Fibroblast of peridontal ligament (primary cell): ENCODE measurements around the gene CD226.
"Not testable (repeated sequence)": the region's sequence is repeated elsewhere in the genome, so short reads cannot be mapped to it uniquely, and the experiment has no call there.

Experiments used
- DNase-seq: peaks from one replicate; pipeline ENCODE4 v3.0.0-alpha.2; 2010; ENCODE audit errors: extremely low read depth

Gene CD226

DNA sequence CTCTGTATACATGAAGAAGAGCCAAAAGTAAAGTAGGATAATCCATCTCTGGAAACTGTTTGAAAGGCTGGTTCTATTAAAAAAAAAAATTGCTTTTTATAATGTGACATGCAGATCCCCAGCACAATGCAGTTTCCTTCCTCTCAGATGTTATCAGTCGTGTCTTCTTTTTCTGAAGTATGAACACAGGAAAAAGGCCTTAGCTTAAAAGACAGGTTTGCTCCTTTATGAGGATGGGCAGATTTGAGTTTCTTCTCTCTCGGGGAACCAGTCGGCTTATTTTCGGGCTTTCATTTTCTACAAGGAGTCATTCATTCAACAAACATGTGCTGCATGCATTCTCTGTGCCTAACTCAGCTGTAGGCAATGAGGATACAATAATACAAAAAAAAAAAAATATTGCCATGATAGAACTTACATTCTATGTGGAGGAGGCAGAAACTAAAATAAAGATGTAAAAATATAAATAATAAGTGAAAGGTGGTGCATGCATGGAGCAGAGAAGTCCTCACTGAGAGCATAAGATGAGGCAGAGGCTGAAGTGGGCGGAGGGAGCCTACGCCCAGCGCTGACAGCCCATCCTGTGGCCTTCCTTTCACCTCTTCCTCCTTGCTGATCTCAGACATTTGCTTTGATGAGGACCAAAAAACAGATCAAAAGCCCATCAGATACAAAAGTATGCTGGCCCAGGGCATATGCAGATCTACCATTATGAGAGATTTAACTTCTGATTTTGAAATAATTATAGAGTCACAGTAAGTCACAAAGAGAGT, at the start of gene CD226:
Gene CD226 (minus strand): TSS at position 513 of the 773 bp plus-strand sequence. CDS start 467 bp downstream, at position 46.
- no peak for DNase-seq

DNA sequence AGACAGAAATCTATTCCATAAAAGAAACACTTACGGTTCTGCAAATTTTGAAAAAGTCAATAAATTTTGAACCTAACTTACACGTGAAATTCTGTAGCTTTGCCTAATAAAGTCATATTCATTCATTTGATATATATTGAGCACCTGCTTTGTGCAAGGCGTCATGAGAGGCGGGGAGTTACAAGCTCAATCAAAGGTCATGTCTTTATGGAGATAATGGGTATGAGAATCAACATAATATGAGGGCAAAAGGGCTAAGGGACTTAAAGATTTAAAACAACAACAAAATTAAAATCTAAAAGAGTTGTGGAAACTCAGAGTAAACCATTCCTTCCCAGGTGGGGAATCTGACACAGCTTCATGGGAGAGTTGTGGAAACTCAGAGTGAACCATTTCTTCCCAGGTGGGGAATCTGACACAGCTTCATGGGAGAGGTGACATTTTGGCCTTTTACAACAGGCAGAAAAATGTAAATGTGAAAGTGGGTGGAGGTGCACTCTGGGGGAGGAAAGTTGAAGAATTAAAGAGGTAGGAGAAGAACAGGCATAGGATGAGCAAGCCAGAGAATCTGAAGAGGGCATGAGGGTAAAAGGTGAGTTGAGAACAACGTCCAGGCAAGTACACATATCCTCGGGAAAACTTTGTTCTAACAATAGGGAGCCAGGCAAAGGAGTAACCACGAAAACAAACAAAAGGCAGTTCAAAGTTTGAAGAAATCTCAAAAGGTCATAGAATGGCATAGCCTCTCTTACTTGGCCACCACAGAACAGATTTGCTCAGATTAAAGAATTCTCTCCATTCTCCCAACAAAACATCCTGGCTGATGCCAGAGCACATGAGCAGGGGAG, 49.5 kb upstream of the CD226 start:
- DNase-seq: no peak

DNA sequence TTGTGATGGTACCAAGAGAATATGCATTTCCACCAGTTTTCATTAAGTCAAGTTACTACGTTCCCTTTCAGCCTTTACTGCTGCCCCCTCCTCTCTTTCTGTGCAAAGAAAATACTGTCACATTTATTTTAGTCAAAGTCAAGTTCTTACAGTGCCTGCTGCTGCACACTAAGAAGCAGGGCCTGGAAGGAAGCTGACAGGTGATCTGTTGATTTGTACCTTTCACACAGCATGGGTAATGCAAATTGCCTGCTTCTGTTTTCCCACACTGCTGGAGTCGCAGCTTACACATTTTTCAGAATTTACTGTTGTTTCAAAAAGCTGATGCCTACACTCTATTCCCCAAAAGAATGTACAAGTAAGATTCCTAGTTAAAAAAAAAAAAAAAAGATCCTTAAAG, 48.7 kb upstream of the CD226 start:
- DNase-seq: no peak

DNA sequence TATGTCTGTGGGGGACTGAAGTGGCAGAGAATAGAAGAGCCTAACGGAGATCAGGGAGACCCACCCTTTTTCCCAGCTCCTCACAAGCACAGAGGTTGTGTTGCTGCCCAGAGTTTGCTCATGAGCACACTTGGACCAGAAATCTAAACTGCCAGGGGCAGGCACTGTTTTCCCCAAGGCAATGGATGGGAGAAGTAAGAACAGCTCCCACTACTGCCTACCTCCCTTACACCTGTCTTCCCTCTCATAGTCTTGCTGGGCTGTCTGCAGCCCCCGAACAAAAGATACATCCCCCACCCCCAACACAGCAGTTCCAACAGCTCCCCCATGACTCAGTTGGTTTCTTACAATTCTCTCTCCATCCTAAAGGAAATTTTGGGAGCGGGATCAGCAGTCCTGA, 48.1 kb upstream of the CD226 start:
- DNase-seq: no peak

DNA sequence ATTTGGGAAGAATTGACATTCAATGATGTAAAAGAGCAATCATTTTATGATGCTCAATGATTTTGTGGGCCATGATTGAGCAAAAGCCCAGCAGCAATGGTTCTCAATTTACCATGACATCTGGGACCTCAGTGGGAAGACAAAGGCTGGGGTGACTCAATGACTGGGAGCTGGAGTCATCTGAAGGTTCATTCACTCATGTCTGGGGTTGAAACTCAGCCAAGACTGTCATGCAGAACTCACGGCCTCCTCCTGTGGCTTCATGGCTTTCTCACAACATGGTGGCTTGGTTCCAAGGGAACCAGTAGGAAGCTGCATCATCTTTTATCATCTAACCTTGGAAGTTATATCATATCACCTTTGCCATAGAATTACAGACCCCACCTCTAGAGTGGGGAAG, 45.1 kb upstream of the CD226 start:
- DNase-seq: peak; percentile 29

DNA sequence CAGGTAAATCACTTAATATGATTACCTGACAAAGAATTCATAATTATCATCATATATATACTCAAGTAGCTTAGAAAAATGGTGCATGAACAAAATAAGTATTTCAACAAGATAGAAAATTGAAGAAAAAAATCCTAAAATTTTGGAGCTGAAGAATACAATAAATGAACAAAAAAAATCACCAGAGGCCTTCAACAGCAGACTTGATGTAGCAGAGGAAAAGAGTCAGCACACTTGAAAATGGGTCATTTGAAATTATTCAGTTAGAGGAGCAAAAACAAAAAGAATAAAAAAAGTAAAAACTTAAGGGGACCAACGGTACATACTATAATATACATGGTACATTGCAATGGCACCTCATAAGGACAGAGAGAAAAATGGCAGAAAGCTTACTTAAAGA, 40.2 kb upstream of the CD226 start:
- no peak for DNase-seq

DNA sequence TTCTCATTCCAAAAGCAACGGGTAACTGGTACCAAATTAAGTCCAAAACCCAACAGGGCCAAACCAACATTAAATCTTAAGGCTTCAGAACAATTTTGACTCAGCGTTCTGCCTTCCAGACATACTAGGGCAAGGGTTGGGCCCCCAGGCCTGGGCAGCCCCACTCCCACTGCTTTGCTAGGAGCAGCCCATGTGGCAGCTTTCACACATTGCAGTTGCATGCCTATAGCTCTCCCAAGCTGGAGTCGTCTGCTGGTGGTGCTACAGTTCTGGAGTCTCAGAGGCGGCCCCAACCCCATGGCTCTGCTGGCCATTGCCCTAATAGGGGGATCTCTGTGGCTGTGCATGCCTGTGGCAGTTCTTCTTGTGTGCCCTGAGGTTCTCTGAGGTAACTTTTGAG, 37.6 kb upstream of the CD226 start:
- no peak for DNase-seq

DNA sequence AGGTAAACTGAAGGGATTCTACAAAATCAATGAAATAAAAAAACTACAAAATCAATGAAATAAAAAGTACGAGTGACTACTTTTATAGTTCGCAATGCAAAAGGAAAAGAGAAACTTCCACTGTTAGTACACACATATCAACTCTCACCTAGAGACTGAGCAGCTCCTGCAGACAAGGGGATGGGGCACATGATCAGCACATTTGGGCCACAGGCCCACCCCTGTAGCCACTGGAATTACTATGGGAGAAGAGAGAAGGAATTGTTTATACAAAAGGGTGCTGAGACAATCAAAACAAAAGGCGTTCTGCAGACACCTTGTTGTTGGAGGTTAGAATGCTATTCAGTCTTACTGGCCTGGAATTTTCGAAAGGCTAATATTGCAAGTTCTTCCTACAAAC, 34.7 kb upstream of the CD226 start:
- no peak for DNase-seq

DNA sequence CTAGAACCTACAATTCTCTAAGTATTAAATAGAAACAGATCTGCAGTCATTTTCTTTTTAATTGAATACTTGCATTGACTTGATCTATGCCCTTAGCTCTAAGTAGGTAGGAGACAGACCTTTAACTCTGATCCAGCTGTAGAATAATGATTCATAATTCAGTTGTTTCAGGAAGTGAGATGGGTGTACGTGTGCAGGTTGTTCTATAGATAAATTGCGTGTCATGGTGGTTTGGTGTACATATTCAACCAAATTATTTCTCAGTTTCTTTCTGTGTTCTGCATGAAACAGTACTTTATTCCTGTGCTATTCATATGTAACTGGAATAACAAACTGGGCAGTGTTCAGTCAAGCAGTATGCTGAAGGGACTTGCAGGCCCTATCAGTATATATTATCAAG, 34.3 kb upstream of the CD226 start:
- no peak for DNase-seq

DNA sequence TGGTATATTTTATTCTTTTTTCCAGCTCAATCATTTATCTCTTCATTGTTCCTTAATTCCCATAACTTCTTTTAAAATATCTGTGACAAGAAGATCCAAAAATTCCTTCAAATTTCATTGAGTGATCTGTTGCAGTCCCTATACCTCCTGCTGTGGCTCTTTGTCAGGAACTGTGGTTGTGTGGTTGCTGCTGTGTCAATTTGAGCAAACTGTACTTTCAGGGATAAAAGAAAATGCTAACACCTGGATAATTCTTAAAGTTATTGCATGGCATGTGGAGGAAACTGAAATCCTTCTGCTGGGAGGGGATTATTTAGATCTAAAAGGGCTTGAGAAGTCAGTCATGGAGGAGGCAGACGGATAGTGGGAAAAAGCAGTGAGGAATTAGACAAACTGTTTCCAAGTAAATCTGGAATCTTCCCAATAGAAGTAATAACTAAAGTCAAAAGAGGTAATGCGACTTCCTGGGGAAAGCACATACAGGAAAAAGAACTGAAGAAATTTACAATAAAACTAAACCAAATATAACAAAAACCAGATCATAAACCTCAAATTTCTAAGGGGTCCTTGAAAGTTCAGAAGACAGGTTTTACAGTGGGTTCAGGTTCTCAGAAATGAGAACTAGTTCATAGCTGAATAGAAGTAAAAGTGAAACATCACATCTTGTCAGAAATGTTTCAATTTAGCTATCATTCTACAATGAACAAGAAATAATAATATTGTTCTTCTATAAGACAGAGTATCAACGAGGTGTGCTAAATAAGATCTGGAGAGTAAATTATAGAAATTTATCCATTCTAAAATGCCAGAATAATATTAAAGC, 33.5 kb upstream of the CD226 start:
- DNase-seq: no peak

DNA sequence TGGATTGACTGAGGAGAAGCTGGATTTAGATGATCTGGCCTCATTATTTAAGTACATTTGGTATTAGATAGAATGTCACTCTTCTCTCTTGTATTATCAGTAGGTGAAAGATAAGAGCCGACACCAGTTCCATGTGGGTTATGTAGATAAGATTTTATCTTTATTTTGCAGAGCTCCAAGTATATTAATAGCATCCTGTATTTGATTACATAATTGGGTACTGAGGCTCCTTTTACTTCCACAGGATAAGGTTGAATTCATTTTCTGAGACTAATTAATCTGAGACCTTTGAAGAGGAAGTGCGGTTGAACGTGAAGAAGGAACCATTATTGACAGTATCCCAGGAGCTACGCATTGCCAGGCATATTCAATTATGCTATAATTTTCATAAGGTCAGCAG, 32.8 kb upstream of the CD226 start:
- DNase-seq: no peak

DNA sequence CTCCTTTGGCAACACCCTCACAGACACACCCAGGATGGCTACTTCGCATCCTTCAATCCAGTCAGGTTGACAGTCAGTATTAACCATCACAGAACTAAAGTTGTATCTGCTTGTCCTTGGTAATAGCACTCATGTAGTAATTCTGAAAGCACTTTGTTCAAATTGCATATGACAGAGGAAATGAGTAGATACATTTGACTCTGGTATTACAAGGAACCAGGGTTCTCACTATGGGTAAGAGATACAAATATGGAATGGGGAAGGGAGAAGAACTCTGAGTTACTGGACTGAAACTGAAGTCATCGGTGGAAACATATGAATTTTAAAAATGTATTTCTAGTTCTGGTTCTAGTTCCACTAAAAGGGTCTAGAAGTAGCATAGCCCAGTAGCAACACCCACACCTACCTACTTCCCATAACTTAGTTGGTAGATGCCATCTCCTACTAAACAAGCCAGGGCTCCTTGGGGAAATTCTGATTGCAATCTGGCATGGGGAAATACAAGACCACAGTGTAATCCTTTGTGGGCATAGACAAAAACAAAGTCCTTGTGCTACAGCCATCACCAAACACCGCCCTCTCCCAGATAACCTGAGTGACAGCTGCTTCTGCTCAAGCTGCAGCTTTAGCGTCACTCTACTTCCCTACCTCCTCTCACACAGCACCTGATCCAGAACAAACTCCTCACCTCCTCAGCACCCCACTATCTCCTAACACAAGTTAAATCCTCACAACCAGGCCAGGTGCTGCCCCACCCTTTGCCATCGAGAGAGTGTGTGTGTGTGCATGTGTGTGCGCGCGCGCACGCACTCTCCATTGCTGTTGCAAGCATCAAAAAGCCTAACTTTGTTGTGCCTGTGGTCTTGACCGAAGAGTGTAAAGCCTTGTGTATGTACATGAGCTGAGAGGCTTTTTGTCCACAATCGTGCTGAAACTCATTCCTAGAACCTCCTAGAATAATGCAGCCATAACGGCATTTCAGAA, 31.4 kb upstream of the CD226 start:
- no peak for DNase-seq

DNA sequence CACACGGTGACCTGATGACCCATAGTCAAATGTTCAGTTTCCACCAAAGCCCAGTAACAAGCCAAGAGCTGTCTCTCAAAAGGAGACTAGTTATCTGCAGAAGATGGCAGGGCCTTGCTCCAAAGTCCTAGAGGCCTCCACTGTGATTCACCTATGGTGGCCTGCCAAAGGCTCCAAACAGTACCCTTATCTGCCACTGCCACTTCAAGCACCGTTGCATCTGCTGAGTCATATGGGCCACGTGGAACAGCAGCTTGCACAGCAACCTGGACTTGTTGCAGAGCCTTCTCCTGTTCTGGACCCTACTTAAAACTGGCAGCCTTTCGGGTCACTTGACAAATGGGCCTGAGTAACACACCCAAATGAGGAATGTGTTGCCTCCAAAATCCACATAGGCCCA, 27.6 kb upstream of the CD226 start:
- DNase-seq: not testable (repeated sequence)

DNA sequence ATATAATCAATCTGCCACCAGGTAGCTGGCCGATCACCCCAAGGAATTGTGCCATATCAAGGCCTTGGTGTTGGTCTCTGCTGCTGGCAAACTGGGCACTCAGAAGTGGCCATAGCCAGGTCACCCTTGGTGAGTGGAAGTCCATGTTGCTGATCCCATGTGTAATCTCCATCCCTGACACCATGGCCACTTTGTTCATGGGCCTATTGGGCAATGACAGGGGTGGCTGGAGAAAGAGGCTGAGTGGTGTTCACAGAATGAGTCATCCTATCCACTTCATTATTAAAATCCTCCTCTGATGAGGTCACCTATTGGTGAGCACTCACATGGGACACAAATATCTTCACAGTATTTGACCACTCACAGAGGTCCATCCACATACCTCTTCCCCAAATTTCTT, 26.7 kb upstream of the CD226 start:
- DNase-seq: peak; percentile 27

DNA sequence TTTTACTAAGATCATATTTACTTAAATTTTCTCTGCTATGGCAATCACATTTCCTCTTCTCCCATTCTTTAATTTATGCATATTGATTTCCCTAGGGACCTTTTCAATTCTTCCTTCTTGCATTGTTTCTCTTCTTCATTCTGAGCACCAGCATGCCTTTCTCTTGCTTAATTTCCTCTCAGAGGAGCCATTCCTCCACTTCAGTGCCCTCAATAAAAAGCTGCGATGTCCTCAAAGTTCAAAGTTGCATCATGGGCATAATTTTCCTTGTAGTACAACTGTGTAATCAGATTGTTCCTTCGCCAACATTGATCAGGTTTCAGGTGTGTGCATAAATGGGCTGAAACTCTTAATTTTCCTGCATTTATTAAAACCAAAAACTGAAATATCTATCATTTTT, 21.8 kb upstream of the CD226 start:
- peak; percentile 13 for DNase-seq

DNA sequence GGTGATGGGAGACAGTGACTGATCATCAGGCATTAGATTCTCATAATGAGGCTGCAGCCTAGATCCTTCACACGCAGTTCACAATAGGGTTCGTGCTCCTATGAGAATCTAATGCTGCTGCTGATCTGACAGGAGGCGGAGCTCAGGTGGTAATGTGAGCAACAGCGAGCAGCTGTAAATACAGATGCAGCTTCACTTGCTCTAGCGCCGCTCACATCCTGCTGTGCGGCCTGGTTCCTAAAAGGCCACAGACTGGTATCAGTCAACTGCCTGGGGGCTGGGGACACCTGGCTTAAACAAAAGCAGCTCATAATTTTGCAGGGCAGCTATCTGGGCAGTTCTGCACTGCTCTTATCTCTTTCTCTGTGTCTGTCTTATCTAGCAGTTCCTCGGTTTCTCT, 20.4 kb upstream of the CD226 start:
- DNase-seq: no peak

DNA sequence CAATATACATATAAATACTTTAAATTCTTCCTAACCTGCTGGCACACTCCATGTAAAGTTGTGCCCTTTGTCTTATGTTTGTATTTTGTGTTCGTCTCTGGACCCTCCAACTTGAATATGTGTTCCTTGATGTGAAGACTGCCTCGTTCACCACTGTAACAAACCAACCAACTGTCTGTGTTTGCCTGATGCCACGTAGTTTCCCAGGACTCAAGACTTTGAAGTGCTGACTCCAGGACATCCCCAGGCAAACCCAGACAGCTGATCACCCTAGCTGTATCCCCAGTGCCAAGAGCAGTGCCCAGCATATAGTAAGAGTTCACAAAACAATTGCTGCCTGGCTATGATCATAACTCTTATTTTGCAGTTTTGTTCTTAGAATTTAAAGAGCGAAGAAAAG, 15.5 kb upstream of the CD226 start:
- DNase-seq: no peak

DNA sequence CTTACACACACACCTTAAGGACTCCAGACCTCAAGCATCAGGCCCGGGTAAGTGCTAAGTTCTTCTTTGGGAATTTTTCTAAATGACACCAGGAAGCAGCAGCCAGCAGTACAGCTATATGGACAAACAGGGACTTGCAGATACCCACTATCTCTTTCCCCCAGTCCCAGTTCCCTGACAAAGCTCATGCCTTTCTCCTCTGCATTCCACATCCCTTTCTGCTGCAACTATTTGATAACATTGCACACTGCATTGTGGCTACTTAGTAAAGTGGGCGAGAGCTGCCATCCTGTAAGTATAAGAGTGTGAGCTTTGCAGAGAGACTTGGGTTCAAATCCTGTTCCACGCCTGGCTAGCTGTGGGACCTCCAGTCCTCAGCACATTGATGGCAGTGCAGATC, 14.0 kb upstream of the CD226 start:
- DNase-seq: no peak

DNA sequence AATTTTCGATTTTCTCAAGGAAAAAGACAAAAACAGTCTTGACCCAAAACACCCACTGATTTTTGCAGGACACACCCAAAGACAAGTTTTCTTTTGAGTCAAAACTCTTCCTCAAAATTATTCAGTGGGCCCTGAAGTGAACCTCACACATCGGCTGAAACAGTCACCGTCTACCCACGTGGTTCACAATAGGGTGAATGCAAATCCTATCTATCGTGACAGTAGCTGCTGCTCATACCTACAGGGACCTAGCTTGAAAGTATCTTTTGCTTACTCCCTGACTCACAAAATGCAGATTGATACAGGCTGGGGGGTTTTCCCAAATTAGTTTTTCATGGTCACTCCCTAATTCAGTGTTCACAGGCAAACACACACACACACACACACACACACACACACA, 10.7 kb upstream of the CD226 start:
- no peak for DNase-seq

DNA sequence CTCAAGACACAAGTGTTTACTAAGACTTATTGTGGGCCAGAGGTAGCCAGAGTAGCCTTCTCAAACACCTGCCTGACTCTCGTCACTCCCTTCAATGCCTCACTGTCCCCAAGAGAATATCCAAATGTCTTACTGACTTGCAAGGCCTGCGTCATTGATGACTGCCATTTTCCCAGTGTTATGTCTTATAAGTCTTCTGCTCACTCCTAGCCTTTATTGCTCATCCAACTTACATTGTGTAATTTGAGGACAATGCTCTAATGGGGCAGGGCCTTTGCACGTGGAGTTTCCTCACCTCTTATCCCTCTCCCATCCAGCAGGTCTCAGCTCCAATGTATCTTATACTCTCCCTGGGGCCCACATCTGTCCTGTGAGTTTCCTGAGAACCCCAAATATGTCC, 10.1 kb upstream of the CD226 start:
- DNase-seq: no peak
